Skeletal muscle cell (primary cell): ENCODE measurements around the gene PON1.

Experiments used
- DNase-seq: peaks from one replicate; pipeline ENCODE4 v3.0.0-alpha.2; 2010; ENCODE audit warnings: low read depth
- H3K4me3 ChIP-seq: 2 replicates; pipeline ENCODE4 v1.5.1; 2011; ENCODE audit warnings: low read depth, mild to moderate bottlenecking, control low read depth, low read length, moderate library complexity

Gene PON1

GRCh38 chr7:95264363-95264891 is 59.9 kb downstream of the PON1 start:
- DNase-seq: peak; percentile 76
- no peak overlapping the region for H3K4me3 ChIP-seq

DNA sequence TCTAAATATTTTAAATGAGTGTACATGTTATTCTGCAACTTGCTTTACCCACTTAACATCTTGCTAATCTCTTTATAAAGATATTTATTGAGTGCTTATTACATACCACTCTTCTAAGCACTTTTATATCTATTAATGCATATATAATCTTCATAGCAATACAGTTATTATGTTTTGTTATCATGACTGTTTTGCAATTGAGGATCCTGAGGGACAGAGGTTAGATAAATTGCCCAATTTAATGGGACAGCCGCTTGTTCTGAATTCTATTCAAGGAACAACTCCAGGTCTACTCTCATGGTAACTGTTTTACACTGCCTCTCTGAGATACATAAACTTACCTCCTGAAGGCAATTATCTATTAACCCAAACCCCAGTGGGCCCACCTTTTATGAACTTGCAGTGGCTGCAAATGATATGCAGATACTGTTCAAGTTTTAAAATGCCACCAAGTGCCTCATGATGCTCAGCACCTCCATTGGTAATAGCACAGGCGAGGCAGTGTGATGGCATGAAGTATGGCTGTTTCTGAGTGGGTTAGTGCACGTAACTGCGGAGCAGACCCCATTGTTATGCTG is 60.5 kb downstream of the PON1 start:
- no peak overlapping the region for H3K4me3 ChIP-seq
- no peak for DNase-seq

- DNase-seq: no peak
- no peak overlapping the region for H3K4me3 ChIP-seq
Observed at GRCh38 chr7:95262875-95263274, 61.5 kb downstream of the PON1 start.

GRCh38 chr7:95261895-95262415 is 62.4 kb downstream of the PON1 start:
- H3K4me3 ChIP-seq: no peak overlapping the region
- no peak for DNase-seq

- H3K4me3 ChIP-seq: no peak overlapping the region
- no peak for DNase-seq
Observed at GRCh38 chr7:95255691-95256090, 68.6 kb downstream of the PON1 start.

DNA sequence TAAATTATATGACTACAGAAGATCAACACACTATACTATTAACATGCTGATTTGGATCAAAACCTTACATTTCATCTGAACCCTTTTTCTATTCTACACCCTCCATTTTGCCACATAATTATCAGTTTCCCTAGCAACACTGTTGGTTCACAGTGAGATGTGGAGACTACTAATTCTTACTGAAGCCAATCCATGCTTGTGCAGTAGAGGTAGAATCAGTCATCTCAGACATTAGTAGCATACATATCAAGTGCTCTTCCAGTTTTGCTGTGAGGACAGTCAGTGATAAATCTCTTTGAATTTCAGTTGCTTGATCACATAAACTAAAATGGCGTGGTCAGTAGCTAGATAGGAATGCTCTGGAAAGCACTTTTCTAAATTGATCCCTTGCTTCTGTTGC is 70.3 kb downstream of the PON1 start:
- no peak for DNase-seq
- no peak overlapping the region for H3K4me3 ChIP-seq

DNA sequence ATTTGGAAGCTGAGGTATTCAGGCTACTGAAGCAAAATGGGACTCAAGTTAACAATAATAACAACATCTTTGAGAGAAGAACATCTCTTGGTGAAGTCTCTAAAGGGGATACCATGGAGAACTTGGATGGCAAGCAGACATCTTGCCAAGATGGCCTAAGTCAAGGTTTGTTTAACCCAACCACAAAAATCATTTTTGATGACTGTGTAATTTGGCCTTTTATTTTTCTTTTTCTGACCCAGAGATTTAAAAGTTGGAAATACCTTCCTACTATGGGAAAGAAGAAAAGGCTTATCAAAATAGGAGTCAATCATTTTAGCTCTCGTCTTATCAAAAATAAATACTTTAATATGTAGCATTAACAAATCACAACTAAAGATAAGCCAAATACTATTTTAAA is 72.4 kb downstream of the PON1 start:
- no peak overlapping the region for H3K4me3 ChIP-seq
- no peak for DNase-seq

DNA sequence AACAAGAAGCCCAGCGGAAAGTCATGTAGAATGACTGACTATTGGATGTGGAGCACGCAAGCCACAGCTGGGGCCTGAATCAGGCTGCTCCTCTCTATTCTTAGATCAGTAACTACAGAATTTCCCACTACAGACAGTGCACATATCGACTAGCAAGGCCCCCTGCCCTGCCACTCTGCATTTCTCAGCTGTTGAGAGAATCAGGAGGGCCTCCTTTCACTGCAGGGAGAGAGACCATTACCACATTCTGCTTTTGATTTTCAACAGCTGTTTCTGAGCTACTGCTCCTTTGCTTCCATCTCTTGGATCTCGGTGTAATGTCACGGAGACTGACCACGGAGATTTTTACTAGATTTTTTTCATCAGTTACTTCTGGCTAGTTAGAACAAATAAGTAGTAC is 73.8 kb downstream of the PON1 start:
- DNase-seq: peak; percentile 31
- H3K4me3 ChIP-seq: no peak overlapping the region
